Measurements from ENCODE around the gene SPTBN1.

GRCh38 chr2:54670485-54671009, 214.4 kb downstream of the SPTBN1 start:
- no peak for TF ChIP-seq CTCF (IDR thresholded peaks at IDR 0.05)
- TF ChIP-seq POLR2A (IDR thresholded peaks at IDR 0.05): no peak
